Measurements from ENCODE around the gene RNLS. TPM values are rescaled to one million over a fixed set of nuclear protein-coding genes. Genes with fewer than 3 reads are reported as not detected.

Gene RNLS
- total RNA-seq, 2 experiments from 2014 or later, result 1.2 to 1.8 TPM

GRCh38 chr10:88245974-88246511 is 337.1 kb downstream of the RNLS start:
- ChIA-PET CTCF (interaction anchor here (0.7 to 1.4 kb wide), 2 partner anchors 16 to 21 kb away, joined by 3 to 6 read pairs; no protein-coding TSS in a partner anchor), POLR2A (no interaction called here)
- DNase-seq, result no peak
- Mint-ChIP-seq H3K27me3 (peaks cover 11% of the 10 kb centered on the region), H3K27ac (no peak overlapping the region), H3K4me1 (peaks cover 18% of the 10 kb centered on the region), H3K9me3 (peaks cover 13% of the 10 kb centered on the region), H3K36me3 (ENCODE audit: low read depth) (peaks cover 3% of the 10 kb centered on the region), H3K4me3 (no peak overlapping the region)

- Mint-ChIP-seq H3K27ac (no peak overlapping the region), H3K4me1 (peaks cover 18% of the 10 kb centered on the region), H3K9me3 (peaks cover 15% of the 10 kb centered on the region), H3K4me3 (no peak overlapping the region), H3K36me3 (ENCODE audit: low read depth) (peaks cover 3% of the 10 kb centered on the region), H3K27me3 (peaks cover 14% of the 10 kb centered on the region)
- no peak for DNase-seq
- ChIA-PET POLR2A (no interaction called here), CTCF (interaction anchor here (1.4 kb wide), 1 partner anchor 22 kb away, joined by 3 read pairs; no protein-coding TSS in a partner anchor)
These were observed 338.1 kb downstream of the RNLS start for GRCh38 chr10:88244781-88245625.

- Mint-ChIP-seq H3K4me1 (peaks cover 18% of the 10 kb centered on the region), H3K4me3 (no peak overlapping the region), H3K27me3 (peaks cover 17% of the 10 kb centered on the region), H3K9me3 (peaks cover 15% of the 10 kb centered on the region), H3K36me3 (ENCODE audit: low read depth) (peaks cover 3% of the 10 kb centered on the region), H3K27ac (no peak overlapping the region)
- no peak for DNase-seq
- ChIA-PET POLR2A (no interaction called here), CTCF (no interaction called here)
These were observed 339.0 kb downstream of the RNLS start for GRCh38 chr10:88243836-88244730.

DNA sequence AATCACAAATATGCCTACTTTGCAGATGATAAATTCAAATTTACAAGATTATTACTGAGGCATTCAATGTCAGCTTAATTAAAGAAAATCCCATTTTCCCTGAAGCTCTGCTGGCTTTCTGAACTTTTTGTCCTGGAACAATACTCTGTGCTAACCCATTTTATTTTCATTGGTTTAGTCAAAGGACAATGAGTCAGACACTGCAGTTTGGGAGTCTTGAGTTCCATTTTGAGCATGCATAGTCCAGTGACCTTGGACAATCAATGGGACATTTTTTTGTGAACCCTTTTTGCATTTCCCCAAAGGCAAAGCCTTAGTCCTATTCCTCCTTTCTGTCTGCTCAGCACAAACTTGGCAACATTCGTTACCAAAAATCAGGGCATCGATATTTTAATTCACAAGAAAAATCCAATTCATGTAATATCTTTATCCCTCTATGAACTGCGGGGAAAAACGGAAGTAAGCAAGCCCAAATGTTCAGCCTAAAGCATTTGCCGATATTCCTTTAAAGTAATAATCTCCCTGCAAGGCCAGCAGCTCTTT is 339.8 kb downstream of the RNLS start:
- CTCF ChIA-PET, result no interaction called here
- Mint-ChIP-seq H3K4me3 (no peak overlapping the region), H3K36me3 (ENCODE audit: low read depth) (peaks cover 2% of the 10 kb centered on the region), H3K4me1 (peaks cover 18% of the 10 kb centered on the region), H3K9me3 (peaks cover 15% of the 10 kb centered on the region), H3K27me3 (peaks cover 19% of the 10 kb centered on the region), H3K27ac (no peak overlapping the region)
- DNase-seq, result no peak
- POLR2A ChIA-PET, result no interaction called here

DNA sequence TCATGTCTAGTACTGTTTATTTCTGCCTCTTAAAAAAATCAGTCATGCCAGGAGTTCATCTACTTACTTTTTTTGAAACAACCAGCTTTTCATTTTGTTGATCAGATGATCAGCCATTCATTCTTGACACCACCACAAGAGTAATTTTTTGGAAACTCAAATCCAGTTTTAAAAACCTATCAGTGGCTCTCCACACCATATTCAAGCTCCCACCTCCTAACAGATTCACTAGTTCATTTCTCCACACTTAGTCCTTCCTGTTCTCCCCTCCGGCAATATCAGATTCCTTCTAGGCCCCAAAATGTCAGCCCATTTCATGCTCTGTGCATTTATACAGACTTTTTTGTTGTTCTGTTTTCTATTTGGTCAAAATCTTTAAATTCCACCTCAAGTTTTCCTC is 341.6 kb downstream of the RNLS start:
- CTCF ChIA-PET, result interaction anchor here (1.4 kb wide), 1 partner anchor 13 kb away, joined by 3 read pairs; no protein-coding TSS in a partner anchor
- Mint-ChIP-seq H3K9me3 (peaks cover 8% of the 10 kb centered on the region), H3K4me3 (no peak overlapping the region), H3K4me1 (peaks cover 18% of the 10 kb centered on the region), H3K27ac (no peak overlapping the region), H3K27me3 (peaks cover 19% of the 10 kb centered on the region), H3K36me3 (ENCODE audit: low read depth) (no peaks in the 10 kb centered on the region)
- POLR2A ChIA-PET, result no interaction called here
- no peak for DNase-seq

DNA sequence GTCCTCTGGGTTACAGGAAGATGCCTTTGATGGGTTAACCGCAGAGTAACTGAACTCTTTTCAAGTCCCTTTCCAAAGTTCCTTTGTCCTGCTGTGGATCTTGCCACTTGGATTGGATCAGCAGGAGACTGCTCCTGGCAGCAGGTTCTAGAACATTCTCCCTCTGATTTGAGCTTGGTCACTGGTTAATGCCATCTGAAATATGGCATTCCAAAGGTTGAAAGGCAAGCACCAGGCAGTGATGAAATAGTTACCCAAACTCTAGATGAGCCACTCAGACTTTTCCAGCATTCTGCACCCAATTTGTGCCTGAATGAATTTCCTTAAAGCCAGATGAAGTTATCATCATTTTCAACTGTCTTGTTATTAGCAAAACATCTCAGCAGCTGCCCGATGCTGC is 343.9 kb downstream of the RNLS start:
- no peak for DNase-seq
- ChIA-PET POLR2A (no interaction called here), CTCF (interaction anchor here (1.5 kb wide), 1 partner anchor 15 kb away, joined by 3 read pairs; no protein-coding TSS in a partner anchor)
- H3K9me3 Mint-ChIP-seq, result peaks cover 8% of the 10 kb centered on the region
- no peaks in the 10 kb centered on the region for H3K36me3 Mint-ChIP-seq (ENCODE audit: low read depth)
- no peak overlapping the region for H3K27ac Mint-ChIP-seq
- no peak overlapping the region for H3K4me3 Mint-ChIP-seq
- H3K27me3 Mint-ChIP-seq, result peaks cover 16% of the 10 kb centered on the region
- peaks cover 9% of the 10 kb centered on the region for H3K4me1 Mint-ChIP-seq

GRCh38 chr10:88238615-88238914 is 344.6 kb downstream of the RNLS start:
- Mint-ChIP-seq H3K4me3 (no peak overlapping the region), H3K36me3 (ENCODE audit: low read depth) (no peaks in the 10 kb centered on the region), H3K9me3 (peaks cover 8% of the 10 kb centered on the region), H3K27ac (no peak overlapping the region), H3K27me3 (peaks cover 14% of the 10 kb centered on the region), H3K4me1 (peaks cover 6% of the 10 kb centered on the region)
- no peak for DNase-seq
- ChIA-PET POLR2A (no interaction called here), CTCF (interaction anchor here (1.5 kb wide), 1 partner anchor 14 kb away, joined by 3 read pairs; no protein-coding TSS in a partner anchor)

- no peak overlapping the region for H3K4me3 Mint-ChIP-seq
- H3K4me1 Mint-ChIP-seq, result peaks cover 6% of the 10 kb centered on the region
- DNase-seq, result no peak
- H3K27me3 Mint-ChIP-seq, result peaks cover 14% of the 10 kb centered on the region
- ChIA-PET POLR2A (no interaction called here), CTCF (interaction anchor here (1.5 kb wide), 1 partner anchor 14 kb away, joined by 3 read pairs; no protein-coding TSS in a partner anchor)
- H3K27ac Mint-ChIP-seq, result no peak overlapping the region
- H3K9me3 Mint-ChIP-seq, result peaks cover 8% of the 10 kb centered on the region
- no peaks in the 10 kb centered on the region for H3K36me3 Mint-ChIP-seq (ENCODE audit: low read depth)
These were observed 345.1 kb downstream of the RNLS start for GRCh38 chr10:88237896-88238614.

- ChIA-PET POLR2A (no interaction called here), CTCF (no interaction called here)
- Mint-ChIP-seq H3K9me3 (peaks cover 5% of the 10 kb centered on the region), H3K4me1 (peaks cover 6% of the 10 kb centered on the region), H3K4me3 (no peak overlapping the region), H3K36me3 (ENCODE audit: low read depth) (no peaks in the 10 kb centered on the region), H3K27me3 (peaks cover 7% of the 10 kb centered on the region), H3K27ac (peak overlapping the region; percentile 31)
- no peak for DNase-seq
These were observed 346.9 kb downstream of the RNLS start for GRCh38 chr10:88236121-88236743.

- peaks cover 11% of the 10 kb centered on the region for H3K9me3 Mint-ChIP-seq
- POLR2A ChIA-PET, result no interaction called here
- H3K4me3 Mint-ChIP-seq, result no peak overlapping the region
- no peak overlapping the region for H3K27ac Mint-ChIP-seq
- H3K27me3 Mint-ChIP-seq, result peaks cover 2% of the 10 kb centered on the region
- H3K36me3 Mint-ChIP-seq (ENCODE audit: low read depth), result no peaks in the 10 kb centered on the region
- CTCF ChIA-PET, result no interaction called here
- DNase-seq, result no peak
- H3K4me1 Mint-ChIP-seq, result peaks cover 6% of the 10 kb centered on the region
These were observed 348.8 kb downstream of the RNLS start for GRCh38 chr10:88234297-88234696.

- ChIA-PET CTCF (no interaction called here), POLR2A (no interaction called here)
- Mint-ChIP-seq H3K27me3 (peaks cover under 1% of the 10 kb centered on the region), H3K27ac (no peak overlapping the region), H3K4me3 (no peak overlapping the region), H3K36me3 (ENCODE audit: low read depth) (no peaks in the 10 kb centered on the region), H3K4me1 (peaks cover 6% of the 10 kb centered on the region), H3K9me3 (peaks cover 11% of the 10 kb centered on the region)
- no peak for DNase-seq
These were observed 349.2 kb downstream of the RNLS start for GRCh38 chr10:88233870-88234269.

GRCh38 chr10:88232983-88233543 is 350.1 kb downstream of the RNLS start:
- POLR2A ChIA-PET, result no interaction called here
- Mint-ChIP-seq H3K9me3 (peaks cover 14% of the 10 kb centered on the region), H3K4me1 (peaks cover 6% of the 10 kb centered on the region), H3K27ac (no peak overlapping the region), H3K36me3 (ENCODE audit: low read depth) (peaks cover 2% of the 10 kb centered on the region), H3K4me3 (no peak overlapping the region), H3K27me3 (no peaks in the 10 kb centered on the region)
- no peak for DNase-seq
- CTCF ChIA-PET, result no interaction called here
